ENCODE results near the gene RIPK1. TPM values are rescaled to one million over a fixed set of nuclear protein-coding genes. Genes with fewer than 3 reads are reported as not detected.
"Not testable (repeated sequence)": the region's sequence is repeated elsewhere in the genome, so short reads cannot be mapped to it uniquely, and the experiment has no call there.

The RIPK1 gene
- total RNA-seq, 1 donor from 2014 or later: 16.2 TPM

GRCh38 chr6:3046295-3046694, 22.0 kb upstream of the RIPK1 start:
- ATAC-seq: no peak

GRCh38 chr6:3048009-3048408, 20.3 kb upstream of the RIPK1 start:
- ATAC-seq: not testable (repeated sequence)

GRCh38 chr6:3052481-3053230, 15.6 kb upstream of the RIPK1 start:
- ATAC-seq: no peak

GRCh38 chr6:3053231-3053508, 15.1 kb upstream of the RIPK1 start:
- ATAC-seq: no peak

GRCh38 chr6:3054229-3055157, 13.8 kb upstream of the RIPK1 start:
- ATAC-seq: peak; percentile 32

GRCh38 chr6:3055158-3055499, 13.2 kb upstream of the RIPK1 start:
- ATAC-seq: not testable (repeated sequence)

- ATAC-seq: no peak
Measured at GRCh38 chr6:3057063-3057770, 11.1 kb upstream of the RIPK1 start.

- no peak for ATAC-seq
Measured at GRCh38 chr6:3058957-3059356, 9.3 kb upstream of the RIPK1 start.

GRCh38 chr6:3060092-3060491, 8.2 kb upstream of the RIPK1 start:
- not testable (repeated sequence) for ATAC-seq

- no peak for ATAC-seq
Measured at GRCh38 chr6:3061501-3061941, 6.8 kb upstream of the RIPK1 start.

GRCh38 chr6:3063340-3063732, 5.0 kb upstream of the RIPK1 start:
- not testable (repeated sequence) for ATAC-seq

- ATAC-seq: peak; percentile 91
Measured at GRCh38 chr6:3063733-3064700, 4.3 kb upstream of the RIPK1 start.

GRCh38 chr6:3071568-3071967, 3.3 kb downstream of the RIPK1 start:
- no peak for ATAC-seq

GRCh38 chr6:3072798-3073197, 4.5 kb downstream of the RIPK1 start:
- ATAC-seq: no peak

- no peak for ATAC-seq
Measured at GRCh38 chr6:3073382-3073781, 5.1 kb downstream of the RIPK1 start.

GRCh38 chr6:3075772-3076113, 7.4 kb downstream of the RIPK1 start:
- ATAC-seq: no peak

- no peak for ATAC-seq
Measured at GRCh38 chr6:3076320-3076719, 8.0 kb downstream of the RIPK1 start.

GRCh38 chr6:3077430-3077829, 9.1 kb downstream of the RIPK1 start:
- no peak for ATAC-seq

- ATAC-seq: not testable (repeated sequence)
Measured at GRCh38 chr6:3078952-3079351, 10.7 kb downstream of the RIPK1 start.

- ATAC-seq: no peak
Measured at GRCh38 chr6:3079682-3080081, 11.4 kb downstream of the RIPK1 start.

- no peak for ATAC-seq
Measured at GRCh38 chr6:3081960-3082359, 13.7 kb downstream of the RIPK1 start.

GRCh38 chr6:3085074-3085473, 16.8 kb downstream of the RIPK1 start:
- ATAC-seq: no peak
